Astrocyte of the spinal cord (primary cell): ENCODE data around the gene KPNA3.
A peak's percentile ranks its signal among the peaks of the same experiment; 100 is the strongest.

ENCODE experiments used
- DNase-seq: peaks from one replicate; pipeline ENCODE4 v3.0.0; 2011; ENCODE audit warnings: low read depth, low spot score
- H3K4me3 ChIP-seq: 2 replicates; pipeline ENCODE4 v1.5.1; 2011; ENCODE audit warnings: low read depth, mild to moderate bottlenecking, low read length, moderate library complexity
- in situ Hi-C: cut with HindIII; loops from 2 replicates; pipeline ENCODE4 v1.10.0; 2017; ENCODE audit warnings: low sequenced_read_pairs
- TF ChIP-seq, protein P1 (sequence below): IDR thresholded peaks from 2 replicates; pipeline ENCODE4 v1.5.1; 2012; ENCODE audit warnings: low read depth, mild to moderate bottlenecking, low read length, inconsistent platforms

KPNA3 gene, protein sequence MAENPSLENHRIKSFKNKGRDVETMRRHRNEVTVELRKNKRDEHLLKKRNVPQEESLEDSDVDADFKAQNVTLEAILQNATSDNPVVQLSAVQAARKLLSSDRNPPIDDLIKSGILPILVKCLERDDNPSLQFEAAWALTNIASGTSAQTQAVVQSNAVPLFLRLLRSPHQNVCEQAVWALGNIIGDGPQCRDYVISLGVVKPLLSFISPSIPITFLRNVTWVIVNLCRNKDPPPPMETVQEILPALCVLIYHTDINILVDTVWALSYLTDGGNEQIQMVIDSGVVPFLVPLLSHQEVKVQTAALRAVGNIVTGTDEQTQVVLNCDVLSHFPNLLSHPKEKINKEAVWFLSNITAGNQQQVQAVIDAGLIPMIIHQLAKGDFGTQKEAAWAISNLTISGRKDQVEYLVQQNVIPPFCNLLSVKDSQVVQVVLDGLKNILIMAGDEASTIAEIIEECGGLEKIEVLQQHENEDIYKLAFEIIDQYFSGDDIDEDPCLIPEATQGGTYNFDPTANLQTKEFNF

DNA sequence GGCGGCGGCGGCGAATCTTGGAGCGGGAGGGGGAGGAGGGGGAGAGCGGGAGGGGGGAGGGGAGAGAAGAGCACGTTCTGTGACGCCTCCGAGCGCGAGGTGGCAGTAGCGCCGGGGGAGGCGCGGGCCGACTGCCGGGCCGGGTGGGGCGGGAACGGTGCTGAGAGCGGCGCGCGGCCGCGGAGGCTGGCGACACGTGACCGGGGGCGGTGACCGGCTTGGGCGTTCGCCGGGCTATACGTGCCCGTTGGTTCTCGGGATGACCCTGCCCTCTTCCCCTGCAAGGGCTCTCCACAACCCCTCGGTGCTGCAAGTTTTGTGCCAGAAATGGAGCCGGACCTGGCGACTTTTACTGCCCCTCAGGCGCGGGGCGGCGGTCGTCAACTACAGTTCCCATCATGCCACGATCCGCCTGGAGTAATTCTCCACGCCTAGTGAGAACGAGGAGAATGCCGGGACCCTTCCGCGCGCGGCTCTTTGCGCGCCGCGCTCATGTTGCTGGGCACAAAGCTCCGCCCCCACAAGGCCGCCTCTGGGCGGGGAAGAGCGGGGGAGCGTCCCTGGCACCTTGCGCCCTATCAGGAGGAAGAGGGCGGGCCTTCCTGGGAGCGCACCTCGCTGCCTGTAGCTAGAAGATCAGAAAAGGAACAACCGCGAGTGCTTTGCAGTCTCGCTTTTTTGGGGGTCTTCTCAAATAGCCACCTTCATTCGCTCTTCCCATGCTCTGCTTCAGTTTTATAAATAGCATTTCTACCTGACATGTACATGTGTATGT is at the start of gene KPNA3:
Gene KPNA3 (minus strand): TSS at position 133 of the 775 bp plus-strand sequence. CDS start 176 bp downstream, outside the sequence.
- in situ Hi-C loops = no loop called here
- peak; percentile 99 for DNase-seq
- TF ChIP-seq, protein P1, sequence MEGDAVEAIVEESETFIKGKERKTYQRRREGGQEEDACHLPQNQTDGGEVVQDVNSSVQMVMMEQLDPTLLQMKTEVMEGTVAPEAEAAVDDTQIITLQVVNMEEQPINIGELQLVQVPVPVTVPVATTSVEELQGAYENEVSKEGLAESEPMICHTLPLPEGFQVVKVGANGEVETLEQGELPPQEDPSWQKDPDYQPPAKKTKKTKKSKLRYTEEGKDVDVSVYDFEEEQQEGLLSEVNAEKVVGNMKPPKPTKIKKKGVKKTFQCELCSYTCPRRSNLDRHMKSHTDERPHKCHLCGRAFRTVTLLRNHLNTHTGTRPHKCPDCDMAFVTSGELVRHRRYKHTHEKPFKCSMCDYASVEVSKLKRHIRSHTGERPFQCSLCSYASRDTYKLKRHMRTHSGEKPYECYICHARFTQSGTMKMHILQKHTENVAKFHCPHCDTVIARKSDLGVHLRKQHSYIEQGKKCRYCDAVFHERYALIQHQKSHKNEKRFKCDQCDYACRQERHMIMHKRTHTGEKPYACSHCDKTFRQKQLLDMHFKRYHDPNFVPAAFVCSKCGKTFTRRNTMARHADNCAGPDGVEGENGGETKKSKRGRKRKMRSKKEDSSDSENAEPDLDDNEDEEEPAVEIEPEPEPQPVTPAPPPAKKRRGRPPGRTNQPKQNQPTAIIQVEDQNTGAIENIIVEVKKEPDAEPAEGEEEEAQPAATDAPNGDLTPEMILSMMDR = no peak
- H3K4me3 ChIP-seq = peak within 1 kb of the TSS; percentile 58

DNA sequence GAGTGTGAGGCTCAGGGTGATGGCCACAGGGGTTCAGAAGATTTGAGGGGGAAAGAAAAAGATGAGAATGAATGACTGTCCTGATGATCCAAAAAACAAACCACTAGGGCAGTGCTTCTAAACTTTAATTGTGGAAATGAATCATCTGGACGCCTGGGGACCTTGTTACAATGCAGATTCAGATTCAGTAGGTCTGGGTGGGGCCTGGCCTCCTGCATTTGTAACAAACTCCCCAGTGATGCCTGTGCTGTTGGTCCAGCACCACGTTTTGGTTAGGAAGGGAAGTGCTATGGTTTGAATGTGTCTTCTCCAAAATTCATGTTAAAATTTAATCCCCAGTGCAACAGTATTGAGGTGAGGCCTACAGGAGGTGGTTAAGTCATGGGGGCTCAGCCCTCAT is 49.5 kb upstream of the KPNA3 start:
- TF ChIP-seq, protein P1 = no peak
- in situ Hi-C loops = no loop called here
- no peak overlapping the region for H3K4me3 ChIP-seq
- DNase-seq = no peak

DNA sequence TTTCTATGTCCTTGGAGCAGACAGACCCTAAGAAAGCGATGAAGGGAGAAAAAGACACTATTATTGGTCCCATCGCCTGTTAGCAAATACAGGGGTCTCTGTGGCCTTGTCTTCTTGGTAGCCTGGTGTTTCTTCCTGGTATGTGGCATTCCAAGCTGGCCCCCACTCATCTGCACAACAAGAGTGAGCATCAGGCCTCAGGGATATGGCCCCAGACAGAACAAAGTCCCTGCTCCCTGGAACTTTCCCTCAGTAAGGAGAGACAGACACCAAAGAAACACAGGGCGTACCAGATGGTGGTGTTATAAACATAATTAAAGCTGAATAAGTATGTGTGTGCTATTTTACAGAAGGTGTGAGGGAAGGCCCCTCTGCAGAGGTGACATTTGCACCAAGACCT is 48.2 kb upstream of the KPNA3 start:
- no peak for DNase-seq
- TF ChIP-seq, protein P1 = no peak
- in situ Hi-C loops = no loop called here
- no peak overlapping the region for H3K4me3 ChIP-seq

DNA sequence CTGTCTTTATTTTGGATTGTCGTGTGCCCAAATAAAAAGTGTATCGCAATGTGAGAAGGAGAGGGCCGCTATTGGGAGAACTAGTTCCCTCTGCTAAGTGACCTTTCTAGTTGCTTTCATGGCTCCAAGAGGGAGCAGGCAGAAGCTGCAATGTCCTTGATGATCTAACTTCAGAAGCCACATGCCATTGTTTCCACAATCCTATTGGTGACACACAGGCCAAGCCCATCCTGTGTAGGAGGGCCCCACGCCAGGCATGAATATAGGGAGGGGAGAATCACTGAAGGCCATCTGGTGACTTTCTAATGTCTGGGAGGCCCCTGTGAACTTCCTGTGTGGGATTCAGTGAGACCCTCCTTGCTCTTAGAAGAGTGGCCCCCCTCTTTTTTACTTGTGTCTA is 47.8 kb upstream of the KPNA3 start:
- no peak overlapping the region for H3K4me3 ChIP-seq
- in situ Hi-C loops = no loop called here
- no peak for DNase-seq

DNA sequence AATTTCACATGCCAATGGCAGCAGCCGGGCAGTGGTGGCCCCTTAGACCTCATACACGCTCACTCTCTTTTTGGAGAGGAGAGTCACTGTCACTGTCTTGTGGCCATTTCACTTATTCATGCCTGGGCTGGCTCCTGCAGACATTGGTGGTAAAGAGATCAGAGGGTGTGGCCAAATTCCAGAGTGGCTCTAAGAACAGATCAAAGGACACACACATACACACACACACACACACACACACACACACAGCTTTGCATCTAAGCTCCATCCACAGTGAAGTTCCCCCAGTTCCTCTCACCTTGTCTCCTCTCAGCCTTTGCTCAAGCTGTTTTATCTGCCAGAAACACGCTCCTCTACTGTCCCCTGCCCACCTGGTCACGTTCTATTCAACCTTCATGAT is 46.5 kb upstream of the KPNA3 start:
- TF ChIP-seq, protein P1 = no peak
- no peak for DNase-seq
- in situ Hi-C loops = no loop called here
- H3K4me3 ChIP-seq = no peak overlapping the region

More for the DNA sequence above, 47.8 kb upstream of the KPNA3 start:
- TF ChIP-seq, protein P1 = no peak

DNA sequence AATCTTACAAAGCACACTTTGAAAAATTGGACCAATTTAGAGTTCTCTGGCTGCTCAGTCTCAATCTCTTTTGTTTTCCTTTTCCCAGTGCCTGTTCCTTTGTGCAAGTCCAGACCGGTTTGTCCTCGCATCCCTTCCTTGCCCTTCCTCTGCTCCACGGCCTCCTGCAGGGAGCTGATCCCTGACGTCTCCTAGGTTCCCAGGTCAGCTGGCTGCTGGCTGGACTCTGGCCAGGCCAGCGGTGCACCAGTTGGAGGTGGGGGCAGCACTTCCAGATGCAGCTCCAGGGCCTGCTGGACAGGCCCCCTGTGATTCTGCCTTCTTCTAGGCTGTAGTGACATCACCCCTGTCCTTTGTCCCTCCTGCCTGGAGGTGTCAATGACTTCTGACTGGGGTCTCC is 44.0 kb upstream of the KPNA3 start:
- peak; percentile 47 for DNase-seq
- no peak overlapping the region for H3K4me3 ChIP-seq
- TF ChIP-seq, protein P1 = no peak
- in situ Hi-C loops = no loop called here
